Measurements from ENCODE around the gene HGFAC. TPM values are rescaled to one million over a fixed set of nuclear protein-coding genes. Genes with fewer than 3 reads are reported as not detected.
A peak's percentile ranks its signal among the peaks of the same experiment; 100 is the strongest.
"Not testable (repeated sequence)": the region's sequence is repeated elsewhere in the genome, so short reads cannot be mapped to it uniquely, and the experiment has no call there.

Gene HGFAC
- total and polyA plus RNA-seq, 5 donors, result 0.14 to 0.62 (median 0.31) TPM; not detected in 1

- 98% methylated on average over 4 of the region's 4 CpGs for WGBS
- Histone ChIP-seq H3K27ac (ENCODE audit: low read length) (no peak overlapping the region), H3K4me1 (ENCODE audit: control insufficient read depth, insufficient read depth, low read length) (peaks cover 7% of the 10 kb centered on the region), H3K9me3 (ENCODE audit: control insufficient read depth, low read length) (peaks cover 2% of the 10 kb centered on the region), H3K27me3 (ENCODE audit: control insufficient read depth, insufficient read depth) (no peaks in the 10 kb centered on the region), H3K4me3 (ENCODE audit: low read length) (no peak overlapping the region)
- DNase-seq (peak in 1 of 3 donors; percentile 19), ATAC-seq (no peak)
- intact Hi-C loops (cut with DNase I), result no loop called here
Observed at GRCh38 chr4:3404546-3404945, 37.2 kb upstream of the HGFAC start.

- H3K4me3 ChIP-seq (ENCODE audit: low read length), result no peak overlapping the region
- H3K27ac ChIP-seq (ENCODE audit: low read length), result no peak overlapping the region
- no peaks in the 10 kb centered on the region for H3K27me3 ChIP-seq (ENCODE audit: control insufficient read depth, insufficient read depth)
- ATAC-seq (no peak), DNase-seq (peak in 1 of 3 donors; percentile 33)
- peaks cover 7% of the 10 kb centered on the region for H3K4me1 ChIP-seq (ENCODE audit: control insufficient read depth, insufficient read depth, low read length)
- no peaks in the 10 kb centered on the region for H3K9me3 ChIP-seq (ENCODE audit: control insufficient read depth, low read length)
- 81% methylated on average over 8 of the region's 8 CpGs for WGBS
- intact Hi-C loops (cut with DNase I), result no loop called here
Observed at GRCh38 chr4:3405176-3405575, 36.6 kb upstream of the HGFAC start.

GRCh38 chr4:3406021-3406420 is 35.7 kb upstream of the HGFAC start:
- Histone ChIP-seq H3K4me3 (ENCODE audit: low read length) (no peak overlapping the region), H3K27me3 (ENCODE audit: control insufficient read depth, insufficient read depth) (no peaks in the 10 kb centered on the region), H3K27ac (ENCODE audit: low read length) (no peak overlapping the region), H3K4me1 (ENCODE audit: control insufficient read depth, insufficient read depth, low read length) (peaks cover 7% of the 10 kb centered on the region), H3K9me3 (ENCODE audit: control insufficient read depth, low read length) (no peaks in the 10 kb centered on the region)
- intact Hi-C loops (cut with DNase I), result no loop called here
- WGBS, result 86% methylated on average over 13 of the region's 13 CpGs
- ATAC-seq (no peak), DNase-seq (peak in 1 of 3 donors; percentile 43)

- DNase-seq (peak in 1 of 3 donors; percentile 21), ATAC-seq (no peak)
- Histone ChIP-seq H3K4me3 (ENCODE audit: low read length) (no peak overlapping the region), H3K27ac (ENCODE audit: low read length) (no peak overlapping the region), H3K9me3 (ENCODE audit: control insufficient read depth, low read length) (no peaks in the 10 kb centered on the region), H3K4me1 (ENCODE audit: control insufficient read depth, insufficient read depth, low read length) (peaks cover 7% of the 10 kb centered on the region), H3K27me3 (ENCODE audit: control insufficient read depth, insufficient read depth) (no peaks in the 10 kb centered on the region)
- WGBS, result 94% methylated on average over 9 of the region's 9 CpGs
- intact Hi-C loops (cut with DNase I), result no loop called here
Observed at GRCh38 chr4:3406431-3406830, 35.3 kb upstream of the HGFAC start.

GRCh38 chr4:3407171-3407771 is 34.5 kb upstream of the HGFAC start:
- intact Hi-C loops (cut with DNase I), result no loop called here
- no peaks in the 10 kb centered on the region for H3K27me3 ChIP-seq (ENCODE audit: control insufficient read depth, insufficient read depth)
- ATAC-seq (no peak), DNase-seq (peak in 1 of 3 donors; percentile 27)
- H3K27ac ChIP-seq (ENCODE audit: low read length), result no peak overlapping the region
- H3K4me1 ChIP-seq (ENCODE audit: control insufficient read depth, insufficient read depth, low read length), result peaks cover 7% of the 10 kb centered on the region
- no peak overlapping the region for H3K4me3 ChIP-seq (ENCODE audit: low read length)
- WGBS, result 90% methylated on average over 30 of the region's 30 CpGs
- H3K9me3 ChIP-seq (ENCODE audit: control insufficient read depth, low read length), result no peaks in the 10 kb centered on the region

GRCh38 chr4:3407930-3408792 is 33.6 kb upstream of the HGFAC start:
- Histone ChIP-seq H3K9me3 (ENCODE audit: control insufficient read depth, low read length) (no peaks in the 10 kb centered on the region), H3K4me3 (ENCODE audit: low read length) (no peak overlapping the region), H3K27me3 (ENCODE audit: control insufficient read depth, insufficient read depth) (no peaks in the 10 kb centered on the region), H3K27ac (ENCODE audit: low read length) (no peak overlapping the region), H3K4me1 (ENCODE audit: control insufficient read depth, insufficient read depth, low read length) (peaks cover 6% of the 10 kb centered on the region)
- ATAC-seq (no peak), DNase-seq (peak in 1 of 3 donors; percentile 31)
- WGBS, result 85% methylated on average over 26 of the region's 26 CpGs
- intact Hi-C loops (cut with DNase I), result no loop called here

- Histone ChIP-seq H3K4me1 (ENCODE audit: control insufficient read depth, insufficient read depth, low read length) (peaks cover 2% of the 10 kb centered on the region), H3K9me3 (ENCODE audit: control insufficient read depth, low read length) (no peaks in the 10 kb centered on the region), H3K27ac (ENCODE audit: low read length) (no peak overlapping the region), H3K4me3 (ENCODE audit: low read length) (no peak overlapping the region), H3K27me3 (ENCODE audit: control insufficient read depth, insufficient read depth) (no peaks in the 10 kb centered on the region)
- WGBS, result 87% methylated on average over 8 of the region's 8 CpGs
- intact Hi-C loops (cut with DNase I), result no loop called here
- ATAC-seq, result no peak
- DNase-seq, result peak in 1 of 3 donors; percentile 27
Observed at GRCh38 chr4:3408793-3409330, 32.9 kb upstream of the HGFAC start.

GRCh38 chr4:3409571-3410091 is 32.1 kb upstream of the HGFAC start:
- H3K27me3 ChIP-seq (ENCODE audit: control insufficient read depth, insufficient read depth), result no peaks in the 10 kb centered on the region
- intact Hi-C loops (cut with DNase I), result no loop called here
- no peaks in the 10 kb centered on the region for H3K9me3 ChIP-seq (ENCODE audit: control insufficient read depth, low read length)
- WGBS, result 79% methylated on average over 15 of the region's 15 CpGs
- DNase-seq (peak in 1 of 3 donors; percentile 51), ATAC-seq (no peak)
- H3K4me3 ChIP-seq (ENCODE audit: low read length), result no peak overlapping the region
- H3K4me1 ChIP-seq (ENCODE audit: control insufficient read depth, insufficient read depth, low read length), result peaks cover 2% of the 10 kb centered on the region
- H3K27ac ChIP-seq (ENCODE audit: low read length), result no peak overlapping the region

GRCh38 chr4:3410401-3411135 is 31.2 kb upstream of the HGFAC start:
- no peak for ATAC-seq
- Histone ChIP-seq H3K4me1 (ENCODE audit: control insufficient read depth, insufficient read depth, low read length) (no peaks in the 10 kb centered on the region), H3K4me3 (ENCODE audit: low read length) (no peak overlapping the region), H3K27me3 (ENCODE audit: control insufficient read depth, insufficient read depth) (no peaks in the 10 kb centered on the region), H3K27ac (ENCODE audit: low read length) (no peak overlapping the region), H3K9me3 (ENCODE audit: control insufficient read depth, low read length) (no peaks in the 10 kb centered on the region)
- intact Hi-C loops (cut with DNase I), result no loop called here
- WGBS, result 90% methylated on average over 22 of the region's 22 CpGs
- peak in 1 of 3 donors; percentile 32 for DNase-seq

GRCh38 chr4:3411190-3411589 is 30.6 kb upstream of the HGFAC start:
- ATAC-seq; H3K27me3 ChIP-seq (ENCODE audit: control insufficient read depth, insufficient read depth); DNase-seq; H3K9me3 ChIP-seq (ENCODE audit: control insufficient read depth, low read length); intact Hi-C loops (cut with DNase I); H3K4me1 ChIP-seq (ENCODE audit: control insufficient read depth, insufficient read depth, low read length); H3K27ac ChIP-seq (ENCODE audit: low read length); H3K4me3 ChIP-seq (ENCODE audit: low read length): not testable (repeated sequence)
- WGBS, result 96% methylated on average over 17 of the region's 17 CpGs
